GM06990 (cell line): ENCODE data around the gene SEMA3D.

Source experiments
- DNase-seq: peaks from one replicate; pipeline ENCODE4 v3.0.0-alpha.2; 2011; ENCODE audit not compliant: insufficient read length; ENCODE audit errors: extremely low read depth
- H3K27me3 ChIP-seq: replicated peaks from 2 replicates; pipeline ENCODE4 v1.6.0; 2011; ENCODE audit warnings: low read length; ENCODE audit not compliant: control insufficient read depth, insufficient read depth
- H3K36me3 ChIP-seq: 2 replicates; pipeline ENCODE4 v1.5.1; 2011; ENCODE audit warnings: low read length; ENCODE audit not compliant: control insufficient read depth, insufficient read depth
- H3K4me3 ChIP-seq: replicated peaks from 2 replicates; pipeline ENCODE4 v1.5.1; 2011; ENCODE audit warnings: low read depth, mild to moderate bottlenecking, control low read depth, low read length
- CTCF ChIP-seq: IDR thresholded peaks from 2 replicates; pipeline ENCODE4 v1.5.1; 2011; ENCODE audit warnings: low read length, control low read depth, mild to moderate bottlenecking, inconsistent platforms; ENCODE audit not compliant: insufficient read depth, poor library complexity, severe bottlenecking

The SEMA3D gene

GRCh38 chr7:85175217-85175616 lies 11.6 kb downstream of the SEMA3D start:
- DNase-seq, result no peak
- no peak for TF ChIP-seq CTCF
- no peaks in the 10 kb centered on the region for H3K36me3 ChIP-seq
- no peak overlapping the region for H3K4me3 ChIP-seq
- H3K27me3 ChIP-seq, result no peaks in the 10 kb centered on the region

GRCh38 chr7:85172530-85172941 lies 14.3 kb downstream of the SEMA3D start:
- DNase-seq, result no peak

GRCh38 chr7:85167636-85168035 lies 19.2 kb downstream of the SEMA3D start:
- Histone ChIP-seq H3K27me3 (no peaks in the 10 kb centered on the region), H3K36me3 (no peaks in the 10 kb centered on the region), H3K4me3 (no peak overlapping the region)
- no peak for TF ChIP-seq CTCF
- DNase-seq, result no peak

More at GRCh38 chr7:85172530-85172941, 14.3 kb downstream of the SEMA3D start:
- Histone ChIP-seq H3K4me3 (no peak overlapping the region), H3K27me3 (no peaks in the 10 kb centered on the region), H3K36me3 (no peaks in the 10 kb centered on the region)
- no peak for TF ChIP-seq CTCF

- Histone ChIP-seq H3K27me3 (no peaks in the 10 kb centered on the region), H3K4me3 (no peak overlapping the region)
- no peak for DNase-seq
These were observed 21.6 kb downstream of the SEMA3D start for GRCh38 chr7:85165263-85165662.

GRCh38 chr7:85164376-85164775 lies 22.5 kb downstream of the SEMA3D start:
- Histone ChIP-seq H3K36me3 (no peaks in the 10 kb centered on the region), H3K27me3 (no peaks in the 10 kb centered on the region), H3K4me3 (no peak overlapping the region)
- DNase-seq, result no peak
- TF ChIP-seq CTCF, result no peak

More at GRCh38 chr7:85165263-85165662, 21.6 kb downstream of the SEMA3D start:
- no peaks in the 10 kb centered on the region for H3K36me3 ChIP-seq
- TF ChIP-seq CTCF, result no peak

- no peak for TF ChIP-seq CTCF
- H3K36me3 ChIP-seq, result no peaks in the 10 kb centered on the region
- H3K27me3 ChIP-seq, result no peaks in the 10 kb centered on the region
- H3K4me3 ChIP-seq, result no peak overlapping the region
- no peak for DNase-seq
These were observed 24.1 kb downstream of the SEMA3D start for GRCh38 chr7:85162721-85163120.
